Nephron progenitor cell (in vitro differentiated cells): ENCODE results near the gene FARSA.

Experiments
- DNase-seq: peaks from one replicate; pipeline ENCODE4 v3.0.0; 2021
- H3K27ac Mint-ChIP-seq: 2 replicates; pipeline ENCODE4 v1.8.0; 2021; ENCODE audit warnings: mild to moderate bottlenecking, moderate library complexity, mixed read lengths
- H3K27me3 Mint-ChIP-seq: 2 replicates; pipeline ENCODE4 v1.8.0; 2021; ENCODE audit warnings: mild to moderate bottlenecking, low read depth, mixed read lengths; ENCODE audit not compliant: poor library complexity
- H3K36me3 Mint-ChIP-seq: 2 replicates; pipeline ENCODE4 v1.8.0; 2021; ENCODE audit warnings: low read depth, mixed read lengths
- H3K4me1 Mint-ChIP-seq: 2 replicates; pipeline ENCODE4 v1.8.0; 2021; ENCODE audit warnings: mixed read lengths
- H3K4me3 Mint-ChIP-seq: 2 replicates; pipeline ENCODE4 v1.8.0; 2021; ENCODE audit warnings: mild to moderate bottlenecking, moderate library complexity, mixed read lengths
- H3K9me3 Mint-ChIP-seq: 2 replicates; pipeline ENCODE4 v1.8.0; 2021; ENCODE audit warnings: mild to moderate bottlenecking, moderate library complexity, mixed read lengths
- TF ChIP-seq, protein P1 (sequence below): fragments of 200-600 bp; sonication (generic); IDR thresholded peaks from 2 replicates; pipeline ENCODE4 v1.5.0; 2021; ENCODE audit warnings: antibody characterized with exemption

Gene FARSA

GRCh38 chr19:12884627-12884925 is 48.9 kb downstream of the FARSA start:
- no peaks in the 10 kb centered on the region for H3K36me3 Mint-ChIP-seq
- H3K4me1 Mint-ChIP-seq = peaks cover 20% of the 10 kb centered on the region
- H3K27ac Mint-ChIP-seq = no peak overlapping the region
- TF ChIP-seq, protein P1, sequence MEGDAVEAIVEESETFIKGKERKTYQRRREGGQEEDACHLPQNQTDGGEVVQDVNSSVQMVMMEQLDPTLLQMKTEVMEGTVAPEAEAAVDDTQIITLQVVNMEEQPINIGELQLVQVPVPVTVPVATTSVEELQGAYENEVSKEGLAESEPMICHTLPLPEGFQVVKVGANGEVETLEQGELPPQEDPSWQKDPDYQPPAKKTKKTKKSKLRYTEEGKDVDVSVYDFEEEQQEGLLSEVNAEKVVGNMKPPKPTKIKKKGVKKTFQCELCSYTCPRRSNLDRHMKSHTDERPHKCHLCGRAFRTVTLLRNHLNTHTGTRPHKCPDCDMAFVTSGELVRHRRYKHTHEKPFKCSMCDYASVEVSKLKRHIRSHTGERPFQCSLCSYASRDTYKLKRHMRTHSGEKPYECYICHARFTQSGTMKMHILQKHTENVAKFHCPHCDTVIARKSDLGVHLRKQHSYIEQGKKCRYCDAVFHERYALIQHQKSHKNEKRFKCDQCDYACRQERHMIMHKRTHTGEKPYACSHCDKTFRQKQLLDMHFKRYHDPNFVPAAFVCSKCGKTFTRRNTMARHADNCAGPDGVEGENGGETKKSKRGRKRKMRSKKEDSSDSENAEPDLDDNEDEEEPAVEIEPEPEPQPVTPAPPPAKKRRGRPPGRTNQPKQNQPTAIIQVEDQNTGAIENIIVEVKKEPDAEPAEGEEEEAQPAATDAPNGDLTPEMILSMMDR = no peak
- H3K4me3 Mint-ChIP-seq = no peak overlapping the region
- H3K27me3 Mint-ChIP-seq = peaks cover 81% of the 10 kb centered on the region
- DNase-seq = no peak
- H3K9me3 Mint-ChIP-seq = peaks cover 27% of the 10 kb centered on the region

DNA sequence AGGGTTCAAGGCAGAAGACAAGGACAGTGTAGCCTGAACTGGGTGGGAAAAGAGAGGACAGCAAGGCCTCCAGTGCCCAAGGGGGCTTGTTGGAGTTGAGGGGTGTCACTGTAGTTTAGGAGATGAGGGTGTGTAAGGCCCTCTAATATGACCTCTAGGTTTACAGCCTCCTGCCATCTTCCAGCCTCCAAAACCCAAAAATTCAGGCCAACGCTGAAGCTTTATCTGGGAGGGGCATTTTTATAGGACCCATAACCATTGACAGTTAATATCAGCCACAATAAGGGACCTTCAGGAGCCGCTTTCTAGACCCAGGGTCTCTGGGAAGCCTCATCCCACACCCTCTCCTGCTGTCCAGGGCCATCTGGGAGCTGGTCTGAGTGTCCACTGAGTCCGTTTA is 49.3 kb downstream of the FARSA start:
- Mint-ChIP-seq H3K4me3 (no peak overlapping the region), H3K4me1 (peaks cover 19% of the 10 kb centered on the region), H3K36me3 (no peaks in the 10 kb centered on the region), H3K9me3 (peaks cover 27% of the 10 kb centered on the region), H3K27me3 (peaks cover 82% of the 10 kb centered on the region), H3K27ac (no peak overlapping the region)
- no peak for DNase-seq
- TF ChIP-seq, protein P1 = no peak

DNA sequence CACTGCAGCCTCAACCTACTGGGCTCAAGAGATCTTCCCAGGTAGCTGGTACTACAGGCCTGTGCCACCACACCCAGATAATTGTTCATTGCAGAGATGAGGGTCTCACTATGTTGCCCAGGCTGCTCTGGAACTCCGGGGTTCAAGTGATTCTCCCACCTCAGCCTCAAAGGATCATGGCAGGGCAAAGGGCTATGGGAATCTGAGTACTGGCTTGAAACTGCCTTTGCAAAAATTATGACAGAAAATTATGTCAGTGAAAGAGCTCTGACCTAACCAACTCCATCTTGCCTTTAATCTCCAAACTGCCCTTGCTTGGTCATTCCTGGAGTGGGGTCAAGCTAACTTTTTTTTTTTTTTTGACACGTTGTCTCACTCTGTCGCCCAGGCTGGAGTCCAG is 50.9 kb downstream of the FARSA start:
- H3K4me1 Mint-ChIP-seq = peaks cover 16% of the 10 kb centered on the region
- peaks cover 27% of the 10 kb centered on the region for H3K9me3 Mint-ChIP-seq
- TF ChIP-seq, protein P1 = no peak
- no peak overlapping the region for H3K27ac Mint-ChIP-seq
- peaks cover 5% of the 10 kb centered on the region for H3K36me3 Mint-ChIP-seq
- DNase-seq = no peak
- H3K27me3 Mint-ChIP-seq = peaks cover 66% of the 10 kb centered on the region
- H3K4me3 Mint-ChIP-seq = peak overlapping the region; percentile 88

GRCh38 chr19:12881172-12881808 is 52.2 kb downstream of the FARSA start, which contains the start of gene DNASE2:
Gene DNASE2 (minus strand): TSS chr19:12881449. CDS start chr19:12881375, 74 bp downstream.
- H3K27me3 Mint-ChIP-seq = peaks cover 53% of the 10 kb centered on the region
- peaks cover 5% of the 10 kb centered on the region for H3K36me3 Mint-ChIP-seq
- H3K27ac Mint-ChIP-seq = no peak within 1 kb of the TSS
- TF ChIP-seq, protein P1 = no peak
- peak; percentile 92 for DNase-seq
- H3K4me3 Mint-ChIP-seq = peak within 1 kb of the TSS; percentile 88
- peaks cover 11% of the 10 kb centered on the region for H3K4me1 Mint-ChIP-seq
- peaks cover 24% of the 10 kb centered on the region for H3K9me3 Mint-ChIP-seq

GRCh38 chr19:12880551-12881171 is 52.9 kb downstream of the FARSA start:
- H3K4me3 Mint-ChIP-seq = peak overlapping the region; percentile 88
- peaks cover 10% of the 10 kb centered on the region for H3K4me1 Mint-ChIP-seq
- H3K36me3 Mint-ChIP-seq = peaks cover 5% of the 10 kb centered on the region
- peak; percentile 63 for DNase-seq
- H3K27ac Mint-ChIP-seq = no peak overlapping the region
- TF ChIP-seq, protein P1 = no peak
- H3K9me3 Mint-ChIP-seq = peaks cover 24% of the 10 kb centered on the region
- peaks cover 48% of the 10 kb centered on the region for H3K27me3 Mint-ChIP-seq

- TF ChIP-seq, protein P1 = no peak
These were observed 58.4 kb downstream of the FARSA start for GRCh38 chr19:12875086-12875485.

More at GRCh38 chr19:12875086-12875485, 58.4 kb downstream of the FARSA start:
- Mint-ChIP-seq H3K27ac (no peak overlapping the region), H3K4me1 (peaks cover under 1% of the 10 kb centered on the region), H3K4me3 (no peak overlapping the region), H3K36me3 (peaks cover 40% of the 10 kb centered on the region), H3K9me3 (peaks cover 13% of the 10 kb centered on the region), H3K27me3 (peaks cover 19% of the 10 kb centered on the region)
- DNase-seq = no peak
